ENCODE data around the gene NPPC. TPM values are rescaled to one million over a fixed set of nuclear protein-coding genes. Genes with fewer than 3 reads are reported as not detected.

Gene NPPC
- total and polyA plus RNA-seq, 2 of the 8 experiments (the other 6 are each of a cell fraction or from before 2014, with no cell fraction given): 1.3 to 4.7 TPM

DNA sequence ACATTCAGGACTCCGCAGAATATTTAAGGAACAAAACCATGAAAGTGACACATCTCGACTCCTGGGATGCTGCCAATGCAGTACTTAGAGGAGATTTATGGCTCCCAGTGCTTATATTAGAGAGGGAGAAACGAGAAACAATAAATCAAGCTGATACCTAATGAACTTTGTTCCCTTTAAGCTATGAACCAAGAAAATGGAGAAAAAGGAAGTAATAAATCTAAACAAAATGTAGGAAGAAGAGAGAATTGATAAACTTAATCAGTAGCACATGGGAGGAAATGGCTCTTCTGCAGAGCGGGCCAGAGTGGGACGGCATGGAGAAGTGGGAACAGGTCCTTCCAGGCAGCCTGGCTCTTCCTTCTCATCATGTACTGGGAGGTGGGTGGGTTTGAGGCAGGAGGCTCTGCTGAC lies 42.7 kb downstream of the NPPC start:
- Histone ChIP-seq H3K23ac (ENCODE audit: insufficient read length) (no peak overlapping the region), H4K91ac (replicated peaks; ENCODE audit: insufficient read length, low read length) (no peak overlapping the region), H4K20me1 (replicated peaks in 1 of 2; ENCODE audit: control insufficient read depth in 1 of 2, insufficient read depth in 2 of 2, low read length in 2 of 2) (no peaks in the 10 kb centered on the region), H4K8ac (ENCODE audit: extremely low read depth, insufficient read depth, low read length) (no peak overlapping the region), H3K9ac (replicated peaks in 1 of 4; ENCODE audit: extremely low read depth in 1 of 4, low read depth in 3 of 4, low read length in 3 of 4) (no peak overlapping the region), H2AFZ (ENCODE audit: low read length) (no peak overlapping the region), H3K14ac (ENCODE audit: insufficient read length) (no peak overlapping the region), H2BK5ac (ENCODE audit: low read depth, low read length) (no peak overlapping the region), H3K23me2 (ENCODE audit: low read depth, low read length) (no peaks in the 10 kb centered on the region; the same call in 1 of the 2 replicates), H2AK5ac (ENCODE audit: low read depth, low read length) (no peak overlapping the region), H3K79me2 (ENCODE audit: control insufficient read depth in 1 of 2, insufficient read depth in 2 of 2, low read length in 2 of 2) (no peaks in the 10 kb centered on the region), H3K79me1 (ENCODE audit: low read depth, low read length) (no peaks in the 10 kb centered on the region), H3K18ac (ENCODE audit: extremely low read depth, low read length) (no peak overlapping the region), H3K27me3 (replicated peaks in 1 of 4; ENCODE audit: control insufficient read depth in 3 of 4, extremely low read depth in 1 of 4, insufficient read depth in 3 of 4, low read length in 3 of 4) (no peaks in the 10 kb centered on the region), H3K27ac (ENCODE audit: low read depth, low read length) (no peak overlapping the region), H2BK12ac (ENCODE audit: low read depth, low read length) (no peak overlapping the region), H3K56ac (replicated peaks; ENCODE audit: insufficient read length, low read depth, low read length) (no peak overlapping the region), H3K4me2 (ENCODE audit: insufficient read depth in 1 of 2, low read depth in 2 of 2, low read length in 2 of 2) (no peak overlapping the region), H3K9me3 (ENCODE audit: insufficient read depth in 2 of 2, low read depth in 1 of 2, low read length in 1 of 2) (peaks cover 0 to 2% of the 10 kb centered on the region in 2 experiments; a peak in 1 of 4 replicates), H3K4ac (replicated peaks; ENCODE audit: insufficient read length, low read depth, low read length) (no peak overlapping the region), H3K4me1 (replicated peaks in 1 of 4; ENCODE audit: control insufficient read depth in 3 of 4, insufficient read depth in 4 of 4, low read length in 3 of 4) (peaks cover 0 to 3% (median 0%) of the 10 kb centered on the region in 4 experiments; a peak in 1 of 7 replicates), H3K4me3 (ENCODE audit: extremely low read depth in 1 of 4, insufficient read depth in 2 of 4, low read depth in 3 of 4, low read length in 4 of 4) (no peak overlapping the region), H4K5ac (ENCODE audit: insufficient read length, low read depth, low read length) (no peak overlapping the region), H2BK120ac (replicated peaks; ENCODE audit: low read depth, low read length) (no peak overlapping the region), H2BK20ac (ENCODE audit: low read length) (no peak overlapping the region), H2BK15ac (ENCODE audit: low read length) (no peak overlapping the region), H3K36me3 (ENCODE audit: control insufficient read depth in 2 of 4, insufficient read depth in 4 of 4, low read length in 3 of 4) (no peaks in the 10 kb centered on the region)
- POLR2A ChIA-PET (ENCODE audit: partially characterized antibody): no interaction called here
- TF ChIP-seq JUN (IDR thresholded peaks at IDR 0.05; ENCODE audit: low read depth, low read length): no peak
- no peak for TF ChIP-seq EP300 (IDR thresholded peaks at IDR 0.05; ENCODE audit: borderline replicate concordance in 1 of 2, low read depth in 2 of 2, low read length in 2 of 2)
- no peak for TF ChIP-seq EZH2 (IDR thresholded peaks at IDR 0.05; ENCODE audit: low read depth, low read length, severe bottlenecking)
- TF ChIP-seq JUND (IDR thresholded peaks at IDR 0.05; ENCODE audit: low read length): no peak
- TF ChIP-seq FOSL1 (IDR thresholded peaks at IDR 0.05; ENCODE audit: insufficient read depth, low read depth, low read length): no peak
- TF ChIP-seq TAF7 (optimal IDR thresholded peaks at IDR 0.05; ENCODE audit: borderline replicate concordance, low read depth, low read length): no peak
- TF ChIP-seq, protein P1, sequence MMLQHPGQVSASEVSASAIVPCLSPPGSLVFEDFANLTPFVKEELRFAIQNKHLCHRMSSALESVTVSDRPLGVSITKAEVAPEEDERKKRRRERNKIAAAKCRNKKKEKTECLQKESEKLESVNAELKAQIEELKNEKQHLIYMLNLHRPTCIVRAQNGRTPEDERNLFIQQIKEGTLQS (IDR thresholded peaks at IDR 0.05; ENCODE audit: insufficient read depth, low read depth, low read length): no peak
- TF ChIP-seq CHD1 (IDR thresholded peaks at IDR 0.05; ENCODE audit: low read depth, low read length): no peak
- no peak for FAIRE-seq
- CTCF ChIA-PET (ENCODE audit: partially characterized antibody): interaction anchor here (1.1 to 2.3 kb wide), 3 partner anchors 17 to 376 kb away, joined by 3 to 17 read pairs (median 5); no protein-coding TSS in a partner anchor
- 86% methylated on average over 5 of the region's 5 CpGs; no CpG with 5 or more reads in 1 of the 2 experiments for WGBS, 2 experiments (ENCODE audit: extremely low coverage in 1 of 2, insufficient coverage in 1 of 2, insufficient read length in 1 of 2, insufficient replicate concordance in 2 of 2, low coverage in 1 of 2, low lambda C conversion rate in 2 of 2, missing lambda C conversion rate in 1 of 2)
- no peak for DNase-seq (ENCODE audit: low read depth in 1 of 2, low spot score in 2 of 2)

Measured in H1 (cell line).